ENCODE data around the gene ATP6V1E1.
"Not testable (repeated sequence)": the region's sequence is repeated elsewhere in the genome, so short reads cannot be mapped to it uniquely, and the experiment has no call there.

The ATP6V1E1 gene

DNA sequence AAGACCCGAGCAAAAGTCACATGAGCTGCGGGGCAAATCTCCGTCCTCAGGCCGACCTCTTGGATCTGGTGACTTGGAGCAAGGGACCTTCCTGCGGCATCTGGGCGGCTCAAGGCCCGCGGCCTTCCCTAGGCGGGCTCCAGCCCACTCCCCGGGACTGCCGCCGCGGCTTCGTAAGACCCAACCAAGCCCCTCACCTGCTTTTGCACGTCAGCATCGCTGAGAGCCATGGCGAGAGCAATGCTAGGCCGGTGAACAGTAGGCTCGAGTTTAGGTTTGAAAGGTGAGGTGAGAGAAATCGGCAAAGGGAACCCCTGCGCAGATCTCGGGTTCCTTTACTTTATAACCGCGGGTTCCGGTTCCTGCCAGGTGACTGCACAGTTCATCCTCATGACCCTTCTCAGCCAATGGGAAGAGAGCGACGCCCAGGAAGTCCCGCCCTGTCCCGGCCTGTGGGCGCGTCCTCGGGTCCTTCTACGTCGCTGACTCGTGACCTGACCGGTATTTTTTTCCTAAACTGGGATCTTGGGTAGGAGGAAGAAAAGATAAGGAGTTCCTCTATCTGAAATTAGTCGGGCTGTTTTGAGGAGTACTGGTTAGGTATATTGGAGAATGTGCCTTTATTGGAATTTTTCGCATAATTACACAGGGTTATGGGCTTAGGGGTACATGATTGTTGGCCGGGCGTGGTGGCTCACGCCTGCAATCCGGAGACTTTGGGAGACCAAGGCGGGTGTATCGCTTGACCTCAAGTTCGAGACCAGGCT lies at the start of gene ATP6V1E1:
Gene ATP6V1E1 (minus strand): TSS at position 344 of the 767 bp plus-strand sequence. CDS start 114 bp downstream, at position 230.
- peak; percentile 96 for DNase-seq

GRCh38 chr22:17675584-17675983 lies 47.0 kb upstream of the ATP6V1E1 start:
- DNase-seq = no peak

DNA sequence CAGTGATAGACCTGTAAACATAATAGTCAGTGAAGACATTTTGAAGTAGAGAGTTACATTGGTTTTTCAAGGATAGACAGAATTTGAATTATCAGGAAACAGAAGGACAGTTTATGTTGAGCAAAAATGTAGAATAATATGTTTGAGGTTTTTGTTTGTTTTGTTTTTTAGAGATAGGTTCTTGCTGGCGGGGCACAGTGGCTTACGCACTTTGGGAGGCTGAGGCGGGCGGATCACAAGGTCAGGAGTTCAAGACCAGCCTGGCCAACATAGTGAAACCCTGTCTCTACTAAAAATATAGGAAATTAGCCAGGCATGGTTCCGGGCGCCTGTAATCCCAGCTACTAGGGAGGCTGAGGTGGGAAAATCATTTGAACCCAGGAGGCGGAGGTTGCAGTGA lies 45.6 kb upstream of the ATP6V1E1 start:
- DNase-seq = no peak

GRCh38 chr22:17672417-17672991 lies 44.0 kb upstream of the ATP6V1E1 start:
- DNase-seq = no peak

- not testable (repeated sequence) for DNase-seq
Measured at GRCh38 chr22:17671521-17672092, 43.1 kb upstream of the ATP6V1E1 start.

- no peak for DNase-seq
Measured at GRCh38 chr22:17665854-17666253, 37.3 kb upstream of the ATP6V1E1 start.

- DNase-seq = no peak
Measured at GRCh38 chr22:17665248-17665647, 36.7 kb upstream of the ATP6V1E1 start.

DNA sequence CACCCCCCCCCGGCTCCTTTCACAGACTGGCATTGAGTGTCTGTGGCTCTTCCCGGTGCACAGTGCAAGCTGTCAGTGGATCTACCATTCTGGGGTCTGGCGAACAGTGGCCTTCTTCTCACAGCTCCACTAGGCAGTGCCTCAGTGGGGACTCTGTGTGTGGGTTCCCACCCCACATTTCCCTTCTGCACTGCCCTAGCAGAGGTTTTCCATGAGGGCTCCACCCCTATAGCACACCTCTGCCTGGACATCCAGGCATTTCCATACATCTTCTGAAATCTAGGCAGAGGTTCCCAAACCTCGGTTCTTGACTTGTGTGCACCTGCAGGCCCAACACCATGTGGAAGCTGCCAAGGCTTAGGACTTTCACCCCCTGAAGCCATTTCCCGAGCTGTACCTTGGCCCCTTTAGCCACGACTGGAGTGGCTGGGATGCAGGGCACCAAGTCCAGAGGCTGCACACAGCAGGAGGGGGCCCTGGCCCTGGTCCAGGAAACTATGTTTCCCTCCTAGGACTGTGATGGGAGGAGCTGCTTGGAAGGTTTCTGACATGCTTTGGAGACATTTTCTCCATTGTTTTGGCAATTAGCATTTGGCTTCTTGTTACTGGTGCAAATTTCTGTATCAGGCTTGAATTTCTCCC lies 36.0 kb upstream of the ATP6V1E1 start:
- no peak for DNase-seq

DNA sequence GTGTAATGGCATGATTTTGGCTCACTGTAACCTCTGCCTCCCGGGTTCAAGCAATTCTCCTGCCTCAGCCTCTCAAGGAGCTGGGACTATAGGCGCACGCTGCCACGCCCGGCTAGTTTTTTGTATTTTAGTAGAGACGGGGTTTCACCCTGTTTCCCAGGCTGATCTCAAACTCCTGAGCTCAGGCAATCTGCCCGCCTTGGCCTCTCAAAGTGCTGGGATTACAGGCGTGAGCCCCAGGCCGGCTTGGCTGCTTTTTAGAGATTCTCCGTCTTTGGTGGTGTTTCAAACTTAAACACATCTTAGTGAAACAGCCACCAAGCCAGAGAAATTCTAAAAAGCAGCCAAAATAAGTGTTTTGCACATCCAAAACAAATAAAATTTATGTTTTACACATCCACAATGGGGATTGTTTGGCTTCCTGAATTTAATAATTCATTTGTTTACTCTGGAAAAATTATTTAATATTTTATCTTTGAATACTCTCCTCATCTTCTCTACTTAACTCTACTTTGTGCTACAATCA lies 28.4 kb upstream of the ATP6V1E1 start:
- DNase-seq = no peak

DNA sequence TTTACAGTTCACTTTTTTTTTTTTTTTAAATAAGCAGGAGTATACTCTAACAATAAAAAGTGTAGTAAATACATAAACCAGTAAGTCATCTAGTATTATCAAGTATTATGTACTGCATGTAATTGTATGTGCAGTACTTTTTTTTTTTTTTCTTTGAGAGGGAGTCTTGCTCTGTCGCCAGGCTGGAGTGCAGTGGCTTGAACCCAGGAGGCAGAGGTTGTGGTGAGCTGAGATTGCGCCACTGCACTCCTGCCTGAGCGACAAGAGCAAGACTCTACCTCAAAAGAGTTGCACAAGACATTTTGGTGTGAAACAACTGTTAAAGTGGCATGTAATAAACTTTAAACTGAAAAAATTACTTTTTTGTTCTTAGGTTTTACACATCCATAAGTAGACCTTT lies 26.7 kb upstream of the ATP6V1E1 start:
- no peak for DNase-seq

- DNase-seq = no peak
Measured at GRCh38 chr22:17648569-17648968, 20.0 kb upstream of the ATP6V1E1 start.

DNA sequence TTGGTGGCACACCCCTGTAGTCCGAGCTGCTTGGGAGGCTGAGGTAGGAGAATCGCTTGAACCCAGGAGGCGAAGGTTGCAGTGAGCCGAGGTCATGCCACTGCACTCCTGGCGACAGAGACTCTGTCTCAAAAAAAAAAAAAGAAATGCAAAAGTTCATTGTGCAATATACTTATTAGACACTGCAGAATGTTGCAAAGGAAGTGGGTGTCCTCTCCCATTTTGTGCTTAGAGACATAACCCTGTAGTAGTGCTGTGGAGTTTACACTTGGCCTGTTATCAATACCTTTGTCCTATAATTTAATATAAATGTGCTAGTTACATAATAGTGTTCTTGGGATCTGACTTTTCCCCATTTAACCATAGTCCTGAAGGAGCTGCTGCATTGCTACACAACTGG lies 19.4 kb upstream of the ATP6V1E1 start:
- DNase-seq = no peak

DNA sequence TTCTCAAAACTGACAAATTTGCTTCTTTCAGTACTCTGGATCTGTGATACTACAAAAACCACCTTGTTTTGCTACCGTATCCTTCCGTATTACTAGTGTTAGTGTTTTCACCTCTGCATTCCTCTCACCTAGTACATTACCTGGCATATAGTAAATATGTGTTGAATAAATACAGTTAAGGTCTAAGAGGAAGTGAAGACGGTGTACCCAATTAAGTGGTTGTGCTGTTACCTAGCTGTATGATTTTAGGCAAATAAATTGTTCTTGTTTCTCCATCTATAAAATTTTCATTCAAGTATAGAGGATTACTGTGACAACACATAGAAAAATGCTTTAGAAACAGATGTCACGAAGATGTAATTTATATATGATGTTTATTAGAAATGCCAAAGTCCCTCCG lies 18.9 kb upstream of the ATP6V1E1 start:
- no peak for DNase-seq

- not testable (repeated sequence) for DNase-seq
Measured at GRCh38 chr22:17642357-17642756, 13.8 kb upstream of the ATP6V1E1 start.

DNA sequence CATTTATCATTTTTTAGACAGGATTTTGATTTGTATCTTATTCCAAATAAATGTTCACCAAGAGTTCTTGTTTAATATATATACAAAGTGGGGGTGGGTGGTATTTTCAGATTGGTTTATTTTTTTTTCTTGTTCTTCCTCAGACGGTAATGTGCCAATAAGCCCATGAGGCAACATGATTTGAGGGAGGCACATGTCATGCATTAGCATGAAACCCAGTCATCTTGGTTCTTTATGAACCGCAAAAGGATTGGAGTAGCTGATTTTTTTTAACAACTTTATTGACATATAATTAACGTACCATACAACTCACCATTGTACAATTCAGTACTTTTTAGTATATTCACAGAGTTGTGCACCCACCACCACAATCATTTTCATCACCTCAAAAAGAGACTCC lies 12.7 kb upstream of the ATP6V1E1 start:
- DNase-seq = no peak

DNA sequence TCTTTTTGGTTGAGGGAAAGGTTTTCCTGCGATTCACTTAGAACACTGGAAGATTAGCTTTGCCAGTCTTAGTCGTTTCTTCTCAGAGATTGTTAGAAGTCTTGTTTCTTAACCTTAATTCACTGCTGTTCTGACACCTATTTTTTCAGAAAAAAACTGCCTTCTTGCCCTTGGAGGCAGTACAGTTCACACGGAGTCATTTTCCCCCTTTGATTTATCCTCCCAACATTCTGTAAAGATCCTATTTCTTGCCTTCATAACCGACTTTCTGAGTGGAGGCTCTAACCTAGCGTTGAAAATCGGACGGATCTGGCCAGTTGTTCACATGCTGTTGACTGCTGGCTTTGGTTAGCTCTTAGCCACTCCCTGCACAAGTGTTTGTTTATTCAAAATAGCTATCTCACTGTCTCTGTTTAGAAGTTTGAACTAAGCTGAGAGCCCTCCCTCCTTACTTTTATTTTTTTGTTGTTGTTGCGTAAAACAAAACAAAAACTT lies 10.7 kb upstream of the ATP6V1E1 start:
- DNase-seq = no peak

- DNase-seq = peak; percentile 77 to 81
Measured at GRCh38 chr22:17638432-17639246, 10.1 kb upstream of the ATP6V1E1 start, which contains the start of gene BCL2L13. Gene BCL2L13 (plus strand): TSS chr22:17638757. CDS start chr22:17655712, 16,955 bp downstream.

- DNase-seq = peak in 1 of 2 donors; percentile 50
Measured at GRCh38 chr22:17638182-17638431, 9.6 kb upstream of the ATP6V1E1 start.

GRCh38 chr22:17637490-17638181 lies 9.1 kb upstream of the ATP6V1E1 start:
- no peak for DNase-seq

DNA sequence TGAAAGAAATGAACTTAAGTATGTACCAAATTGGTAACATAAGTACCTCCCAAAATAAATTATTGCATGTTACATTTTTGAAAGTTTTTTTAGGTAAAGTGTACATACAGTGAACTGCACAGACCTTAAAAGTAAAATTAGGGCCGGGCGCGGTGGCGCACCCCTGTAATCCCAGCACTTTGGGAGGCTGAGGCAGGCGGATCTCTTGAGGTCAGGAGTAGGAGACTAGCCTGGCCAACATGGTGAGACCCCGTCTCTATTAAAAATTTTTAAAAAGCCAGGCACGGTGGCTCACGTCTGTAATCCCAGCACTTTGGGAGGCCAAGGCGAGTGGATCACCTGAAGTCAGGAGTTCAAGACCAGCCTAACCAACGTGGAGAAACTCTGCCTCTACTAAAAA lies 8.3 kb upstream of the ATP6V1E1 start:
- DNase-seq = not testable (repeated sequence)

- no peak for DNase-seq
Measured at GRCh38 chr22:17634696-17635095, 6.1 kb upstream of the ATP6V1E1 start.

GRCh38 chr22:17633998-17634323 lies 5.4 kb upstream of the ATP6V1E1 start:
- no peak for DNase-seq
